ENCODE results near the gene PDZD2. TPM values are rescaled to one million over a fixed set of nuclear protein-coding genes. Genes with fewer than 3 reads are reported as not detected.

Gene PDZD2
- total RNA-seq, 4 donors from 2014 or later, result 107 to 195 (median 123) TPM

DNA sequence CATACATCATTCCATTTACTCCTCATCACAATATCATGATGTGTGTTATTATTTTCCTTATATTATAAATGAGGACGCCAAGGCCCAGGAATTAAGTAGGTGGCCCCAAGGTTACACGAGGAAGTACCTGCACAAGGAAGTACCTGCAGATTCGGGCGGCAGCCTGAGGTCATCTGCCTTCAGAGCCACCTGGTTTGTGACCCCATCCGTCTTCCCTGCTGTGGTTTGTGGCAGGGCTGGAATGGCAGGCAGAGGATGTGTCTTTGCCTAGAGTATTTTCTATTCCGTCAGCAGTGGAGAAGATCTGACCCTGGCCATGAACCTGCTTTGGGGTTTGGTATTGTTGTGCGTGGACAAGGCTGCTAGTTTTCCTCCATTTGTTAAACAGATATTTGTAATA is 59.7 kb downstream of the PDZD2 start:
- Histone ChIP-seq H3K27ac (no peak overlapping the region), H3K4me1 (no peaks in the 10 kb centered on the region), H3K36me3 (no peaks in the 10 kb centered on the region), H3K9me3 (no peaks in the 10 kb centered on the region), H3K27me3 (no peaks in the 10 kb centered on the region), H3K4me3 (no peak overlapping the region)
- TF ChIP-seq POLR2A (IDR thresholded peaks at IDR 0.05) (no peak), EP300 (IDR thresholded peaks at IDR 0.05) (no peak), POLR2AphosphoS5 (IDR thresholded peaks at IDR 0.05) (no peak)
- TF ChIP-seq, protein P1, sequence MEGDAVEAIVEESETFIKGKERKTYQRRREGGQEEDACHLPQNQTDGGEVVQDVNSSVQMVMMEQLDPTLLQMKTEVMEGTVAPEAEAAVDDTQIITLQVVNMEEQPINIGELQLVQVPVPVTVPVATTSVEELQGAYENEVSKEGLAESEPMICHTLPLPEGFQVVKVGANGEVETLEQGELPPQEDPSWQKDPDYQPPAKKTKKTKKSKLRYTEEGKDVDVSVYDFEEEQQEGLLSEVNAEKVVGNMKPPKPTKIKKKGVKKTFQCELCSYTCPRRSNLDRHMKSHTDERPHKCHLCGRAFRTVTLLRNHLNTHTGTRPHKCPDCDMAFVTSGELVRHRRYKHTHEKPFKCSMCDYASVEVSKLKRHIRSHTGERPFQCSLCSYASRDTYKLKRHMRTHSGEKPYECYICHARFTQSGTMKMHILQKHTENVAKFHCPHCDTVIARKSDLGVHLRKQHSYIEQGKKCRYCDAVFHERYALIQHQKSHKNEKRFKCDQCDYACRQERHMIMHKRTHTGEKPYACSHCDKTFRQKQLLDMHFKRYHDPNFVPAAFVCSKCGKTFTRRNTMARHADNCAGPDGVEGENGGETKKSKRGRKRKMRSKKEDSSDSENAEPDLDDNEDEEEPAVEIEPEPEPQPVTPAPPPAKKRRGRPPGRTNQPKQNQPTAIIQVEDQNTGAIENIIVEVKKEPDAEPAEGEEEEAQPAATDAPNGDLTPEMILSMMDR (IDR thresholded peaks at IDR 0.05), result no peak
- WGBS, result 90% methylated on average over 7 of the region's 7 CpGs
- no peak for DNase-seq (ENCODE audit: low spot score in 2 of 2)

DNA sequence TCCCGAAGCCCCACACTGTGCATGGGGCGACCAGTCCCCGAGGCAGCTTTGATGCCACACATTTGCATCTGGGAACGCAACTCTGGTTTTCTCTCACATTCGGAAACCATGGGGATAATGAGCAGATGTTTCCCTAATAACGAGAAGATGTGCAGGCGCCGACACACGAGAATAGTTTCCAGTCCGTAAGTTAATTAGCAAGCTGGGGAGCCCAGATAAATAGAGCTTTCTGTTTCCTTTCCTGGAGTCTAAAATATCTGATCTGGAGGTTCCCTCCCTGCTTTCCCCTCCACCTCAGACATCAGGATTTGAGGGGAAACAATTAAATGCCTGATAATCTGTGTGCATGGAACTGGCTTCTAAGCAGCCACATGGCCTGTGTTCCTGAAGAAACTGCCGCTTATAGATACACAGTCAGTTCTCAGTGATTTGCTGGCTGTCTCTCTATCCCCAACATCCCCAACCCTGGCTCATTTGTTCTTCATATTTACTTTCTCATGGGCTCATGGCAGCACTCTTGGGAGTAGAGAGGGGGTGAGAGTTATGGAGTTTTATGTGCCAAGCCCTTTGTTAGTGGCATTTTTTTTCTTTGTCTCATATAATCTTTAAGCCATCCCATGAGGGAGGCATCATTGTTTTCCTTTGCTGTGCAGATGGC is 62.8 kb downstream of the PDZD2 start:
- TF ChIP-seq EP300 (IDR thresholded peaks at IDR 0.05) (no peak), POLR2A (IDR thresholded peaks at IDR 0.05) (no peak), POLR2AphosphoS5 (IDR thresholded peaks at IDR 0.05) (no peak)
- TF ChIP-seq, protein P1 (IDR thresholded peaks at IDR 0.05), result no peak
- Histone ChIP-seq H3K4me3 (no peak overlapping the region), H3K9me3 (no peaks in the 10 kb centered on the region), H3K27ac (no peak overlapping the region), H3K36me3 (no peaks in the 10 kb centered on the region), H3K4me1 (no peaks in the 10 kb centered on the region), H3K27me3 (no peaks in the 10 kb centered on the region)
- DNase-seq (ENCODE audit: low spot score in 2 of 2), result no peak
- 70% methylated on average over 11 of the region's 11 CpGs for WGBS

DNA sequence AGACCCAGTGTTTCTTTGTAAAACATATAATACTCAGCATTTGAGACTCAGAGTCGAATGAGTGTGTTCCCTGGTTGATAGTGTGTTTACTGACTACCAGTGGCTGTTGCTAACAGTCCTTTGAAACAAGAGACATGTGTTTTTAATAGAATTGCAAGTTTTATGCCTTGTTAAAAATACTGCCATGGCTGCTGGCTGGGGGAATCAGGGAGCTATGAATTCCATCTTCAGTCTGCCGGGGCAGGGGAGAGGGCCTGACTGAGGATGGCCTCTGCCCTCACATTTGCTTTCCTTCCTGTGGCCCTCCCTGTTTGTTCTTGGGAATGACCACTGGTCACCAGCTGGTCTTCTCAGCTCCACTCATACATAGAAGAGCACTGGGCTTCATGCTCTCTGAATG is 63.8 kb downstream of the PDZD2 start:
- Histone ChIP-seq H3K4me1 (no peaks in the 10 kb centered on the region), H3K27me3 (no peaks in the 10 kb centered on the region), H3K9me3 (no peaks in the 10 kb centered on the region), H3K36me3 (no peaks in the 10 kb centered on the region), H3K4me3 (no peak overlapping the region), H3K27ac (no peak overlapping the region)
- no peak for DNase-seq (ENCODE audit: low spot score in 2 of 2)
- WGBS, result 44% methylated on average over 1 of the region's 2 CpGs
- TF ChIP-seq POLR2AphosphoS5 (IDR thresholded peaks at IDR 0.05) (no peak), EP300 (IDR thresholded peaks at IDR 0.05) (no peak), POLR2A (IDR thresholded peaks at IDR 0.05) (no peak)
- TF ChIP-seq, protein P1 (IDR thresholded peaks at IDR 0.05), result no peak

DNA sequence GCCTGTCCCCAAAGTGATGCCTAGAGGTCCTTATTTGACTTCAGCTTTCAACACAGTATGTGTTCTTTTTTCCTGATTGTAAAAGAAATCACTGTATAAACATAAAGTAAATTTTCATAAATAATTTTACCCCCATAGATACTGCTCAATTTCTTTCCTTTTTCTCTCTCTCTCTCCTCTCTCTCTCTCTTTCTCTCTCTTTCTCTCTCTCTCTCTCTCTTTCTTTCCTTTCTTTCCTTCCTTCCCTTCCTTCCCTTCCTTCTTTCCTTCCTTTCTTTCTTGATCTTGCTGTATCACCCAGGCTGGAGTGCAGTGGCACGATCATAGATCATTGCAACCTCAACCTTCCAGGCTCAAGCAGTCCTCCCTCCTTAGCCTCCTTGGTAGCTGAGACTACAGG is 64.8 kb downstream of the PDZD2 start:
- Histone ChIP-seq H3K4me3 (no peak overlapping the region), H3K4me1 (no peaks in the 10 kb centered on the region), H3K36me3 (no peaks in the 10 kb centered on the region), H3K27me3 (no peaks in the 10 kb centered on the region), H3K9me3 (no peaks in the 10 kb centered on the region), H3K27ac (no peak overlapping the region)
- no peak for DNase-seq (ENCODE audit: low spot score in 2 of 2)
- 100% methylated on average over 1 of the region's 1 CpG for WGBS
- TF ChIP-seq, protein P1 (IDR thresholded peaks at IDR 0.05), result no peak
- TF ChIP-seq POLR2A (IDR thresholded peaks at IDR 0.05), result no peak
- no peak for TF ChIP-seq POLR2AphosphoS5 (IDR thresholded peaks at IDR 0.05)
- no peak for TF ChIP-seq EP300 (IDR thresholded peaks at IDR 0.05)

DNA sequence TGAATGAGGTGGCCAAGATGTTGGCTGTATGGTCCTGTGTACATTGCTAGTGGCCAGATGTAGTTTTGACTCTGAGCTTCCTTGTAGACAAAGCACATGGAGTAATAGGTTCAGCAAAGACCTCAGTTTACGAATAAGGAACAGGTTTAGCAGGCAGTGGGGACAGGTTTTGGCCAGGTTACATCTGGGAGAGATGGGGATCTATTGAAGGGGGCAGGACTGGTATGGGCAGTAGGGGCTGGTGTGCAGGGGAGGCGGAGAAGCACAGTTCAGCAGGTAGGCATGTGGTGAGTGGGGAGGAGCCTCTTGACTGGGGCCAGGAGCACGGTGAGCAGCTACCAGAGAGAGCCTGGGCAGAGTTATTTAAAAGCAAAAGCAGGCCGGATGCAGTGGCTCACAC is 67.3 kb downstream of the PDZD2 start:
- DNase-seq (ENCODE audit: low spot score in 2 of 2), result no peak

More for the DNA sequence above, 67.3 kb downstream of the PDZD2 start:
- H3K27me3 ChIP-seq, result no peaks in the 10 kb centered on the region
- no peak overlapping the region for H3K27ac ChIP-seq
- H3K36me3 ChIP-seq, result no peaks in the 10 kb centered on the region
- 93% methylated on average over 4 of the region's 4 CpGs for WGBS
- H3K4me3 ChIP-seq, result no peak overlapping the region
- H3K9me3 ChIP-seq, result no peaks in the 10 kb centered on the region
- no peaks in the 10 kb centered on the region for H3K4me1 ChIP-seq
- TF ChIP-seq EP300 (IDR thresholded peaks at IDR 0.05) (no peak), POLR2AphosphoS5 (IDR thresholded peaks at IDR 0.05) (no peak), POLR2A (IDR thresholded peaks at IDR 0.05) (no peak)
- TF ChIP-seq, protein P1 (IDR thresholded peaks at IDR 0.05), result no peak

Data from suprapubic skin (tissue), 4 donors.